ENCODE data around the gene MEGF8.

Gene MEGF8

GRCh38 chr19:42291435-42291810 lies 34.0 kb upstream of the MEGF8 start:
- no peak overlapping the region for H3K4me3 ChIP-seq (ENCODE audit: low read depth, low read length)
- no peak for DNase-seq (ENCODE audit: low read depth)
- TF ChIP-seq, protein P1, sequence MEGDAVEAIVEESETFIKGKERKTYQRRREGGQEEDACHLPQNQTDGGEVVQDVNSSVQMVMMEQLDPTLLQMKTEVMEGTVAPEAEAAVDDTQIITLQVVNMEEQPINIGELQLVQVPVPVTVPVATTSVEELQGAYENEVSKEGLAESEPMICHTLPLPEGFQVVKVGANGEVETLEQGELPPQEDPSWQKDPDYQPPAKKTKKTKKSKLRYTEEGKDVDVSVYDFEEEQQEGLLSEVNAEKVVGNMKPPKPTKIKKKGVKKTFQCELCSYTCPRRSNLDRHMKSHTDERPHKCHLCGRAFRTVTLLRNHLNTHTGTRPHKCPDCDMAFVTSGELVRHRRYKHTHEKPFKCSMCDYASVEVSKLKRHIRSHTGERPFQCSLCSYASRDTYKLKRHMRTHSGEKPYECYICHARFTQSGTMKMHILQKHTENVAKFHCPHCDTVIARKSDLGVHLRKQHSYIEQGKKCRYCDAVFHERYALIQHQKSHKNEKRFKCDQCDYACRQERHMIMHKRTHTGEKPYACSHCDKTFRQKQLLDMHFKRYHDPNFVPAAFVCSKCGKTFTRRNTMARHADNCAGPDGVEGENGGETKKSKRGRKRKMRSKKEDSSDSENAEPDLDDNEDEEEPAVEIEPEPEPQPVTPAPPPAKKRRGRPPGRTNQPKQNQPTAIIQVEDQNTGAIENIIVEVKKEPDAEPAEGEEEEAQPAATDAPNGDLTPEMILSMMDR (IDR thresholded peaks at IDR 0.05; ENCODE audit: control insufficient read depth, extremely low read depth, insufficient read depth) = no peak

- DNase-seq (ENCODE audit: low read depth) = no peak
- TF ChIP-seq, protein P1 (IDR thresholded peaks at IDR 0.05; ENCODE audit: control insufficient read depth, extremely low read depth, insufficient read depth) = no peak
- H3K4me3 ChIP-seq (ENCODE audit: low read depth, low read length) = no peak overlapping the region
Measured at GRCh38 chr19:42292042-42292960, 33.1 kb upstream of the MEGF8 start.

GRCh38 chr19:42292963-42293362 lies 32.5 kb upstream of the MEGF8 start:
- DNase-seq (ENCODE audit: low read depth) = no peak
- H3K4me3 ChIP-seq (ENCODE audit: low read depth, low read length) = no peak overlapping the region
- TF ChIP-seq, protein P1 (IDR thresholded peaks at IDR 0.05; ENCODE audit: control insufficient read depth, extremely low read depth, insufficient read depth) = no peak

DNA sequence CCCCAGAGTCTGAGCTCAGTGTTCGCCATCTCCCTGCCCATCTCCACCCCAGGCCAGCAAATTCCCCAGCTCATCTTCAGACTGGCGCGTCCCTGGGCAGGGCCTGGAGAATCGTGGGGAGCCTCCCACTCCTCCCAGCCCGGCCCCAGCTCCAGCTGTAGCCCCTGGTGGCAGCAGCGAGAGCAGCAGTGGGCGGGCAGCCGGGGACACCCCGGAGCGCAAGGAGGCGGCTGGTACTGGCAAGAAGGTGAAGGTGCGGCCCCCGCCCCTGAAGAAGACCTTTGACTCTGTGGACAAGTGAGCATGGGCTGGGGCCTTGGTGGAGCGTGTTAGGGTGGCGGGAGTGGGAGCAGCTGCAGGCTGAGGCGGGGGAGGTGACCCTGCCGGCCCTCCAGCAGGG lies 31.9 kb upstream of the MEGF8 start:
- DNase-seq (ENCODE audit: low read depth) = no peak
- no peak overlapping the region for H3K4me3 ChIP-seq (ENCODE audit: low read depth, low read length)
- TF ChIP-seq, protein P1 (IDR thresholded peaks at IDR 0.05; ENCODE audit: control insufficient read depth, extremely low read depth, insufficient read depth) = no peak

DNA sequence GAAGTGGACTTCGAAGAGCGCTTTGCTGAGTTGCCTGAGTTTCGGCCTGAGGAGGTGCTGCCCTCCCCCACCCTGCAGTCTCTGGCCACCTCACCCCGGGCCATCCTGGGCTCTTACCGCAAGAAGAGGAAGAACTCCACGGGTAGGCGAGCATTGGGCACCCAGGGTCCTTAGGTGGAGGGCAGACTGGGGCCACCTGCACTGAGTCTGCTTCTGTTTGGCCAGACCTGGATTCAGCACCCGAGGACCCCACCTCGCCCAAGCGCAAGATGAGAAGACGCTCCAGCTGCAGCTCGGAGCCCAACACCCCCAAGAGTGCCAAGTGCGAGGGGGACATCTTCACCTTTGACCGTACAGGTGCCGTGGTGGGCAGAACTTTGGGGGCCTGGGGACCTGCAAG lies 31.5 kb upstream of the MEGF8 start:
- DNase-seq (ENCODE audit: low read depth) = no peak
- TF ChIP-seq, protein P1 (IDR thresholded peaks at IDR 0.05; ENCODE audit: control insufficient read depth, extremely low read depth, insufficient read depth) = no peak
- no peak overlapping the region for H3K4me3 ChIP-seq (ENCODE audit: low read depth, low read length)

DNA sequence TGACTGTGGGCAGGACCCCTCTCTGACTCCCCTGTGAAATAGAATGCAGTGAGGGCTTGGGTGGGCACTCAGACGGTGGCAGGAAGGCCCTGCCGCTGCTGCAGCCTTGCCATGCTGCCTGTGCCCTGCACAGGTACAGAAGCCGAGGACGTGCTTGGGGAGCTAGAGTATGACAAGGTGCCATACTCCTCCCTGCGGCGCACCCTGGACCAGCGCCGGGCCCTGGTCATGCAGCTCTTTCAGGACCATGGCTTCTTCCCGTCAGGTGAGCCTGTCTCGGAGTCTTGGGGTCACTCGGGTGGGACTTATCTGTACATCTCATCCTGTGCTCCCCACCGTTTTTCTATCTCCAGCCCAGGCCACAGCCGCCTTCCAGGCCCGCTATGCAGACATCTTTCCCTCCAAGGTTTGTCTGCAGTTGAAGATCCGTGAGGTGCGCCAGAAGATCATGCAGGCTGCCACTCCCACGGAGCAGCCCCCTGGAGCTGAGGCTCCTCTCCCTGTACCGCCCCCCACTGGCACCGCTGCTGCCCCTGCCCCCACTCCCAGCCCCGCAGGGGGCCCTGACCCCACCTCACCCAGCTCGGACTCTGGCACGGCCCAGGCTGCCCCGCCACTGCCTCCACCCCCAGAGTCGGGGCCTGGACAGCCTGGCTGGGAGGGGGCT lies 30.8 kb upstream of the MEGF8 start:
- no peak for DNase-seq (ENCODE audit: low read depth)
- no peak overlapping the region for H3K4me3 ChIP-seq (ENCODE audit: low read depth, low read length)
- TF ChIP-seq, protein P1 (IDR thresholded peaks at IDR 0.05; ENCODE audit: control insufficient read depth, extremely low read depth, insufficient read depth) = no peak
